HG02763 (cell line): ENCODE data around the gene TOP1.
"Not testable (repeated sequence)": the region's sequence is repeated elsewhere in the genome, so short reads cannot be mapped to it uniquely, and the experiment has no call there.

ENCODE experiments used
- ATAC-seq: cut with Tn5 transposase; IDR thresholded peaks from one replicate; pipeline ENCODE4 v1.9.1; 2021; ENCODE audit warnings: mild to moderate bottlenecking, moderate library complexity; ENCODE audit not compliant: unreplicated experiment

TOP1 gene

GRCh38 chr20:41089555-41089954, 60.9 kb downstream of the TOP1 start:
- ATAC-seq: no peak

GRCh38 chr20:41091927-41092326, 63.3 kb downstream of the TOP1 start:
- ATAC-seq: no peak

GRCh38 chr20:41094353-41095055, 65.9 kb downstream of the TOP1 start:
- ATAC-seq: no peak

GRCh38 chr20:41095110-41095969, 66.7 kb downstream of the TOP1 start:
- no peak for ATAC-seq

GRCh38 chr20:41098703-41099250, 70.2 kb downstream of the TOP1 start:
- no peak for ATAC-seq

GRCh38 chr20:41100001-41100480, 71.4 kb downstream of the TOP1 start:
- no peak for ATAC-seq

- ATAC-seq: no peak
These were observed 73.0 kb downstream of the TOP1 start for GRCh38 chr20:41101660-41102059.

GRCh38 chr20:41108531-41108930, 79.9 kb downstream of the TOP1 start:
- no peak for ATAC-seq

GRCh38 chr20:41110012-41110411, 81.4 kb downstream of the TOP1 start:
- ATAC-seq: no peak

GRCh38 chr20:41110930-41111577, 82.4 kb downstream of the TOP1 start:
- no peak for ATAC-seq

- ATAC-seq: no peak
These were observed 82.9 kb downstream of the TOP1 start for GRCh38 chr20:41111578-41111951.

GRCh38 chr20:41116282-41116956, 87.8 kb downstream of the TOP1 start:
- no peak for ATAC-seq

- ATAC-seq: not testable (repeated sequence)
These were observed 89.5 kb downstream of the TOP1 start for GRCh38 chr20:41118159-41118558.

- ATAC-seq: no peak
These were observed 90.0 kb downstream of the TOP1 start for GRCh38 chr20:41118632-41119031.

- ATAC-seq: no peak
These were observed 91.3 kb downstream of the TOP1 start for GRCh38 chr20:41119614-41120561.

- ATAC-seq: no peak
These were observed 92.8 kb downstream of the TOP1 start for GRCh38 chr20:41121399-41121798.

- no peak for ATAC-seq
These were observed 95.0 kb downstream of the TOP1 start for GRCh38 chr20:41123631-41124030.

GRCh38 chr20:41124451-41125094, 96.0 kb downstream of the TOP1 start:
- no peak for ATAC-seq
